Testis (tissue), 2 donors: ENCODE results near the gene SERPINB8.

ENCODE experiments used
- CTCF ChIP-seq, 3 experiments: fragments of 450-650 bp in 2 of 3; fragments of 200-600 bp in 1 of 3; sonication (generic) in 1 of 3; IDR thresholded peaks; one replicate each; pipeline ENCODE4 v1.5.1; 2016 to 2019; ENCODE audit warnings: antibody characterized with exemption in 3 of 3, mild to moderate bottlenecking in 2 of 3, moderate library complexity in 1 of 3
- POLR2A ChIP-seq: fragments of 450-650 bp; IDR thresholded peaks from one replicate; pipeline ENCODE4 v1.6.1; 2017; ENCODE audit warnings: antibody characterized with exemption, mild to moderate bottlenecking, moderate library complexity

GRCh38 chr18:63940008-63940407 lies 29.9 kb upstream of the SERPINB8 start:
- no peak for TF ChIP-seq CTCF (IDR thresholded peaks at IDR 0.05)
- no peak for TF ChIP-seq POLR2A
